Activated T-cell treated with anti-CD3 and anti-CD28 coated beads, Interleukin-2, amount 50 U/mL, for 4 hours (primary cell): ENCODE results near the gene GNAQ. TPM values are rescaled to one million over a fixed set of nuclear protein-coding genes. Genes with fewer than 3 reads are reported as not detected.
A peak's percentile ranks its signal among the peaks of the same experiment; 100 is the strongest.

ENCODE experiments used
- ATAC-seq, 2 donors: fragments of 200-7000 bp; cut with Tn5 transposase; one replicate each; pipeline ENCODE4 v1.10.0; 2021
- DNase-seq: peaks from one replicate; pipeline ENCODE4 v3.0.0-alpha.2; 2020
- H3K27me3 Mint-ChIP-seq: one replicate; pipeline ENCODE4 v1.8.0; 2021; ENCODE audit warnings: low read depth, mixed read lengths
- H3K36me3 Mint-ChIP-seq: one replicate; pipeline ENCODE4 v1.8.0; 2022; ENCODE audit warnings: mixed read lengths; ENCODE audit not compliant: insufficient read depth
- H3K4me1 Mint-ChIP-seq: one replicate; pipeline ENCODE4 v1.8.0; 2021; ENCODE audit warnings: low read depth, mixed read lengths
- H3K4me3 Mint-ChIP-seq: one replicate; pipeline ENCODE4 v1.8.0; 2021; ENCODE audit warnings: mild to moderate bottlenecking, moderate library complexity, mixed read lengths
- H3K9me3 Mint-ChIP-seq: one replicate; pipeline ENCODE4 v1.8.0; 2021; ENCODE audit warnings: mixed read lengths
- total RNA-seq, 3 donors: library from RNA; stranded (reverse); gene quantifications; one replicate each; pipeline ENCODE4 v1.2.1, GENCODE V29; 2021

Gene GNAQ
- total RNA-seq, 3 donors from 2014 or later, result 18.2 to 20.1 (median 18.9) TPM

DNA sequence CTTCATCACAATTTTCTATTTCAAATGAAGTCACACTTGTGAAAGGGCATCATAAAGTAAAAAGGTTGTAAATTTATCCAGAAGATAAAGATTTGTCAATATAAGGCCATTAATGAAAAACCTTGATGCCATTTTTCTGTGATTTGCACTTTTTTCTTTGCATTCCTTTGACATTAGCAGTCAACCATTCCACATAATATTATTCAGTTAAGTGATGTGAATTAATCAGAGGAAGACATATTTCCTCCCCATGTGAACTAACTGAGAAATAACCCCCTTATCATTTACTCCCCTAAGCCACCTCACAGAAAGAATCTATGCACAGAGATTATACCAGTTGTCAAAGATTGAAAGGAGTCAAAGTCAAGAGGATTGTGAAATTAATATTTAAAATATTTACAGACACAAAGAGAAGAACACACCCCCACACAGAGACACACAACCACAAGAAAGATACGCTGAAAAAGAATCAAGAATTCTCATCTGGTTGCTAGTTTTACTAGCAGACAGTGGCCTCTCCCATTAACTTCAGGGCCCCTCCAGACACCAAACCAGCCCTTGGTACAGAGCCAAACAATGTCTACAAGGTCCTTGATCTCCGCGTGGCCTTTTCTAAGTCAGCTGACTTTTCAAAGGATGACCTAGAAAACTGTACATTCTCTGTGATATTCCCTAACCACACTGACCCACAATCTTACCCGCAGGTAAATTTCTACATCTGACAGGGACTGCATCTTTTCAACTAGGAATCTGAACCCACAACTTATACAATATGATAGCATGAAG, 29.5 kb downstream of the GNAQ start:
- ATAC-seq (no peak), DNase-seq (no peak)
- no peaks in the 10 kb centered on the region for H3K27me3 Mint-ChIP-seq
- H3K4me3 Mint-ChIP-seq, result no peak overlapping the region
- H3K4me1 Mint-ChIP-seq, result peaks cover 54% of the 10 kb centered on the region
- no peaks in the 10 kb centered on the region for H3K9me3 Mint-ChIP-seq
- H3K36me3 Mint-ChIP-seq, result peaks cover 11% of the 10 kb centered on the region

DNA sequence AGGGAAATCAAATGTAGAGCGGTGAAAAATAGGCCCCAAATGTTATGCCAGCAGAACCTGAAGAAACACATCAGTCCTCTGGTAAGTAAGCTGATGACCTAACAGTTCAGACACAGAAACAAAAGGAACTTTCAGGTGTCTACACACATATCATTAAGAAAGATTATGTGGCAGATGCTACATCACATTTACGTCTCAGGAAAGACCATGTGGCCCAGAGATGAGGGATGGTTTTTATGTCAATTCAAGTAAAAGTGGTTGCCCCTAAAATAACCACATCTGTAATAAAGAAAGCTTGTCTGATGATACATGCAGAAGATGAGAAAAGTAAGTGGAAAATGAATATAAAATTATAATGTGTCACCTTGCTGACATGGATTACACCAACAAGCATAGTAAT, 31.4 kb downstream of the GNAQ start:
- Mint-ChIP-seq H3K4me1 (peaks cover 45% of the 10 kb centered on the region), H3K9me3 (no peaks in the 10 kb centered on the region), H3K4me3 (no peak overlapping the region), H3K36me3 (peaks cover 11% of the 10 kb centered on the region), H3K27me3 (no peaks in the 10 kb centered on the region)
- ATAC-seq (peak; percentile 81 to 83), DNase-seq (no peak)

DNA sequence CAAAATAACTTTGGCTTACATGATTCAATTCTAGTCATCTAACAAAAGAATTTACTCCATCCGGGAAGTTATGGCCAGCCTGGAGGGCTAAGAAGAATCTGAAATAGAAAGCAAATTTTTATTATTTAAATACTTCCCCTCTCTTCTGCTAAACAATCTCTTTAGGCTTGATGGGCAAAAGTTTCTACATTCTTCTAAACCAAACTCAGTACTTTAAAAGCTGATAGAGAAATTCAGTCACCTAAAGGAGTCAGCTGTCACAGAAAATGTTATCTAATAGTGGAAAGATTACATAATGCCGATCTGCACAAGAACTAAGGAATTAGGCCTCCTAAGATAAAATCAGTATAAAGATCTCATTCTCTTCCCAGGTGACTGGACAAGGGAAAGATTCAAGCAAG, 32.4 kb downstream of the GNAQ start:
- ATAC-seq, result no peak
- H3K27me3 Mint-ChIP-seq, result no peaks in the 10 kb centered on the region
- H3K9me3 Mint-ChIP-seq, result no peaks in the 10 kb centered on the region
- H3K4me1 Mint-ChIP-seq, result peaks cover 43% of the 10 kb centered on the region
- DNase-seq, result no peak
- H3K36me3 Mint-ChIP-seq, result peaks cover 8% of the 10 kb centered on the region
- no peak overlapping the region for H3K4me3 Mint-ChIP-seq

DNA sequence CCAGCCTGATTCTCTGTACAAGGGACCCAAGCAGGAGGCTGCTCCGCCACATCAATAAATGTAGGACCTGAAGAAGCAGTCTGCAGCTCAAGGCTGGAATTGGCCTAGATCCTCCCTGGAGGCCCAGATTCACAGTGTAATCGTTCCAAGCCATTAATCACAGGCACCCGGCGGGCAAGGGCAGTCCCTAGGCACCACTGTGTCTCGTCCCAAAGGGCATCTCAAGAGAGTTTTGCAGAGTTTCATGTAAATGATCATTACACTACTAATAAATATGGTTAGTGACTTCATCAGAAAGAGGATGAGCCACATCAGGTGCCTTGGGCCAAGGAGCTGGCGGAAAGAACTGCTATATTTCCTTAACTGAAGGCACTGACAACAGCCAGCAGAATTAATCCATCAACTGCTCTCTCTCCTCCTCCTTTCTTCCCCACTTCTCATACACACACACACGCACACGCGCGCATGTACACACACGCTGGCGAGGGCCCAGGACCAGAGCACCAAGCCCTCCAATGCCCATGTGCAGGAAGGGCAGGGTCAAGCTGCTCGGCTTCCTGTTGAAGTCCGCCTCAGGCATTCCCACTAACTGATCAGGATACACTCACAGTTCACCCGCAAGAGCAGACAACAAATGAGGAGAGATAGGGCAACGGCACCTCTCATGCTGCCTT, 33.9 kb downstream of the GNAQ start:
- no peak for DNase-seq
- Mint-ChIP-seq H3K9me3 (no peaks in the 10 kb centered on the region), H3K4me1 (peaks cover 38% of the 10 kb centered on the region), H3K4me3 (no peak overlapping the region), H3K27me3 (no peaks in the 10 kb centered on the region), H3K36me3 (peaks cover 8% of the 10 kb centered on the region)
- no peak for ATAC-seq

DNA sequence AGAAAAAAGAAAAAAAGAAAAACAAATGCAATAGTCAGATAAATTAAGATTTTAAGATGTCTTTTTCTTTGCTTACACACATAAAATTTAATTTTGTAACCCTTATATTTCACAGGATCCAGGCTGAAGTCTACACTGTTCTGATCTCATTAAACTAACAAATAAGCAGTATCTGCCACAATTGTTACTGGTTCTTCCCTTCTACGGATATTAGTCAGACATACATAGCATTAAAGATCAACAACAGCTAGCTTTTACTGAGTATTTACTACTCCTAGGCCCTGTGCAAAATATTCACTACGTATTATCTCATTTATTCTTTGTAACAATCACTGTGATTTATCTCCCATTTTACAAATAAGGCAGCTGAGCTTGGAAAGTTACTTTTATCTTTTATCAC, 34.9 kb downstream of the GNAQ start:
- Mint-ChIP-seq H3K4me3 (no peak overlapping the region), H3K9me3 (no peaks in the 10 kb centered on the region), H3K27me3 (no peaks in the 10 kb centered on the region), H3K4me1 (peaks cover 28% of the 10 kb centered on the region), H3K36me3 (peaks cover 8% of the 10 kb centered on the region)
- DNase-seq (no peak), ATAC-seq (no peak)

DNA sequence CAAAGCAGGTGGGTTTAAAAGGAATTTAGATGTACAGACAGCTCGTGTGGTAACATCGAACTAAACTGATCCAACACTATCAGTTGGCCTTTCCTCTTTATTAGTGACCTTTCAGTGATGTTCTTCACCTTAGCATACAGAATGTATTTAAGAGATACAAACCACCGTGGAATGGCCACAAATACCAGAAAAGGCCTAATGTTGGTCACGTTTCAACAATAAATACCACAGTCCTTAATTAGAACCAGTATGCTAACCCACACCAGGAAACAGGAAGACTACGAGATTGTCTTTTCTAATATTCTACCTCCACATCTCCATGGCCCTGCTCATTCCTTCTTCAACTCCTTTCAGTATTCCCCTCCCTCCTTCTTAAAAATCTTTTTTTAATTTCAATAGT, 40.4 kb downstream of the GNAQ start:
- no peak for ATAC-seq
- Mint-ChIP-seq H3K36me3 (no peaks in the 10 kb centered on the region), H3K27me3 (no peaks in the 10 kb centered on the region), H3K9me3 (no peaks in the 10 kb centered on the region), H3K4me3 (no peak overlapping the region), H3K4me1 (peaks cover 32% of the 10 kb centered on the region)
- DNase-seq, result no peak

DNA sequence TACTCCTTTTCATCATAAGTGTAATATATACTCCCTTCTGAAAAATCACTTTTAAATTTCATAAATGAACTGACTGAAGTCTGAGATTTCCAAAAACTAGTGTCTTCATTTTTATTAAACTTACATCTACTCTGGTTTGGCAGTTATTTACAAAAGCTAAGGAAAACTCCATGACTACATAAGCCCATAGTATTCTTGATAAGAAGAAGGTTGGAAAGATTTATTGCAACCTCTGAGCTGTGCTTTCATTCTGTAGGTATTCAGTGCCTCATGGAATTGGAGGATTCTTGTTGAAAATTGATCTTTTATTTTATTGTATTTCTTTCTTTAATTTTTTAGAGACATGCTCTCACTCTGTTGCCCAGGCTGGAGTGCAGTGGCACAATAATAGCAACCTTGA, 41.7 kb downstream of the GNAQ start:
- DNase-seq, result no peak
- Mint-ChIP-seq H3K9me3 (no peaks in the 10 kb centered on the region), H3K36me3 (no peaks in the 10 kb centered on the region), H3K4me1 (peaks cover 34% of the 10 kb centered on the region), H3K4me3 (no peak overlapping the region), H3K27me3 (no peaks in the 10 kb centered on the region)
- ATAC-seq, result no peak

DNA sequence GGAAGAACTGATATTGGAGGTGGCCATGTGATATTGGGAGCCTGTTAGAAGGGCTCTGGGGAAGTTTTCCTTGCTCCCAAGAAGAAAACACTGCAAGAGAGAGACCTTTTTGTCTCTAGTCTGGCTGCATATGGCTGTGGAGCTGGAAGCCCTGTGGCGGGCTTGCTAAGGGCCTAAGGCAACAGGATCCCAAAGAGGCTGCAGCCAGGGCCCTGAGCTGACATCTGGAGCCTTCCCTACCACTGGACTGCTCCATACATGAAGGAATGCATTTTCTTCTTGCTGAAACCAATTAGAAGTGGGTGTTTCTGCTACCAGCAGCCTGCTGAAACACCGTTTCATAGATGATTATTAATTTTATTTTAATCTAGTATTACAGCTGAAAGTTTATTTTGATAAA, 42.2 kb downstream of the GNAQ start:
- DNase-seq, result no peak
- no peaks in the 10 kb centered on the region for H3K27me3 Mint-ChIP-seq
- no peaks in the 10 kb centered on the region for H3K9me3 Mint-ChIP-seq
- H3K4me1 Mint-ChIP-seq, result peaks cover 35% of the 10 kb centered on the region
- no peak for ATAC-seq
- H3K4me3 Mint-ChIP-seq, result no peak overlapping the region
- no peaks in the 10 kb centered on the region for H3K36me3 Mint-ChIP-seq

DNA sequence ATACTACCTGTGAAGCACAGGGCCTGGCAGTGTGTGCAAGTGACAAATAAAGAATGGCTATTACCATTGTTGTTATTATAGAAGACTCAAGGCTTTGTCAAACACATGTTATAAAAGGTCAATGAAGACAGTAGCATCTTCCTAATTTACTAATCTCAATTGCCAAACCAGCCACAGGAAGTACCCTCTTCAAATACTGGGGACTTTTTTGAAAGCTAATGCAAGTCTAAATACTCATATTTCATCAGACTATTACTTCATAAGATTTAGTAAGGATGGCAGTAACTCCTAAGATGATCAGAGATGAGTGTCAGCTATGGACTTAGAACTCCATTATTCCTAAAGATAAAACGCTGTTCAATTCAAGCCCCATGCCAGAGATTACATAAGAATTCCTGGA, 43.0 kb downstream of the GNAQ start:
- Mint-ChIP-seq H3K4me1 (peaks cover 35% of the 10 kb centered on the region), H3K4me3 (no peak overlapping the region), H3K36me3 (no peaks in the 10 kb centered on the region), H3K27me3 (no peaks in the 10 kb centered on the region), H3K9me3 (no peaks in the 10 kb centered on the region)
- no peak for DNase-seq
- ATAC-seq, result no peak

DNA sequence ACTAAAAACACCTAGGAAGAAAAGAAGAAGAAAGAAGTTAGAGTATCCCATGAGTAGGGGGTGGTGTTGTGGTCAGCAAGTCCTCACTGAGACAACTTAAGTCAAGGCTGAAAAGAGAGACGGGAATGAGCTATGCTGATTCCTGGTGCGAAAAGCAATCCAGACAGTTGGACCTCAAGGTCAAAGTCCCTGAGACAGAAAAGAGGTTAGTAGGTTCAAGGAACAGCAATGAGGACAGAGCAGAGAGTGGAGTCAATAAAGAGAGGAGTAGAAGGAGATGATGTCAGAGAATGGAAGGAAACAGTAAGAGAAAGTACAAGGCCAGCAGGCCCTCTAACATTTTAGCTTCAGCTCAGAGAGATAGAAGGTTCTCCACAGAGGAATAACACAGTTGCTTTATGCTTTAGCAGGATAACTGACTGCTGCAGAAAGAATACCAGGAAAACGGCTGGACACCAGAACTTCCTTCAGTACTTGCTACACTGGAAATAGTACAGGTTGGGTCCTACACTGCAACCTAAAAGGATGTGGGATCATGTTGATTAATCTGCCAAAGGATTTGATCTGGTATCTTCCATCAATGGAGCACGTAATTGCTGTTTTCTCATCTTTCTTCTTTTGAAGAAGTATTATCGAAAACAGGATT, 43.6 kb downstream of the GNAQ start:
- H3K36me3 Mint-ChIP-seq, result no peaks in the 10 kb centered on the region
- ATAC-seq (no peak), DNase-seq (no peak)
- peaks cover 42% of the 10 kb centered on the region for H3K4me1 Mint-ChIP-seq
- H3K9me3 Mint-ChIP-seq, result no peaks in the 10 kb centered on the region
- H3K27me3 Mint-ChIP-seq, result no peaks in the 10 kb centered on the region
- H3K4me3 Mint-ChIP-seq, result no peak overlapping the region

DNA sequence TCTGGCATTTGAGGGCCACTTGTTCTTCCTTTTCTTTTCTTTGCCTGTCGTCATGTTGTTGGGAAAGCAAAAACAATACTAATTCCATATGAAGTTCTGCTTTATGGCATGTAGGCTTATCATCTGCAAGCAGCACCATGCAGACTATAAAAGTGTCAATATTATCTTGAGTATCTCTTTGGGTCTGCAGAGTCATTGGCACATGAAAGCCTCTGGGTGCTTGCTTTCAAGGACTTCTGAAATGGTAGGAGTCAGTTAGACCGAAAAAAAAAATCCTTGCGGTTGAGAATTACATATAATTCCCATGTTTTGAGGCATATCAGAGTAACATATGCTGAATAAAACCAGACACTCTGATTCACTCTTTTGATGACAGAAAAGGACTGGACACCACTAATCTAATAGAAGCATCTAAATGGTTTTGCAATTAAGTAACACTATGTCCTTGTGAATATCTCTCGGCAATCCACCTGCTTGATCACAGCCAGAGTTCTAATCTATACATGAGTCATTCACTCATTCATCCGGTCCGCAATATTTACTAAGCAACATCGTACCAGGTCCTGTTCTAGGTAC, 44.4 kb downstream of the GNAQ start:
- Mint-ChIP-seq H3K36me3 (no peaks in the 10 kb centered on the region), H3K9me3 (no peaks in the 10 kb centered on the region), H3K4me1 (peaks cover 49% of the 10 kb centered on the region), H3K4me3 (no peak overlapping the region), H3K27me3 (no peaks in the 10 kb centered on the region)
- ATAC-seq (no peak), DNase-seq (no peak)

DNA sequence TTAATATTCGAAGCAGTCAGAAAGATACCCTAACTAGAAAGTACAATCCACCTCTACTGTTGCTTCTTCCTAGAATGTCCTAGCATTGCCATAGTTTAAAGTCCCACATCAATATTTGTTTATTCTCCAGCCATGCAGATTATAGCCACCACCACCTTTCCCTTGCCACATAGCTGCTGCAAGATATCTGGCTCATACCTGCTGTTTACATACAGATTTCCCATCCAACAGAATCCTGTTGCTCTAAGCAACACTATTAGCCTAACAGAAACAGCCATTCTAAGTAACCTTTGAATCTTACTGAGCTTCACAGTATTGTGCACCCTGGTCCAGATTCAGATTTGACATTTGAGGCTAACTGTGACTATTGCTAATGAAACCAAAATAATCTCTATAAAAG, 45.6 kb downstream of the GNAQ start:
- H3K9me3 Mint-ChIP-seq, result no peaks in the 10 kb centered on the region

DNA sequence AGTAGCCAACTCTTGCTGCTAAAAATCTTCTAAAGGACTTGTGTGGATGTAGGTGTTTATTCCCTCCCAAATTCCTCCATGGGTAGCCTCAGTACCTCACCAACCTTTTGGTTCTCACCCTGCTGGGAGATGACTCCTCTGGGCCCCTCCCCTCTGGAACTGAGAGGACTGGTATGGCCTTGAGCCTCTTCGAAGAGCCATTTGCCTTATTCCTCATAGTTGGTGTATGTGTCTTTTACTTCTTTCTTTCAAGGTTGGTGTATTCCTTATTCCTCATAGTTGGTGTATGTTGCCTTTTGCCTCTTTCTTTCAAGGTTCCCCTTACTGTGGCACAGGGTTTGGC, 48.3 kb downstream of the GNAQ start:
- Mint-ChIP-seq H3K4me1 (peaks cover 72% of the 10 kb centered on the region), H3K9me3 (no peaks in the 10 kb centered on the region), H3K36me3 (no peaks in the 10 kb centered on the region), H3K4me3 (no peak overlapping the region), H3K27me3 (no peaks in the 10 kb centered on the region)
- ATAC-seq (peak in 1 of 2 donors; percentile 25), DNase-seq (no peak)

More for the DNA sequence above, 45.6 kb downstream of the GNAQ start:
- peaks cover 57% of the 10 kb centered on the region for H3K4me1 Mint-ChIP-seq
- H3K36me3 Mint-ChIP-seq, result no peaks in the 10 kb centered on the region
- no peak for DNase-seq
- no peak overlapping the region for H3K4me3 Mint-ChIP-seq
- H3K27me3 Mint-ChIP-seq, result no peaks in the 10 kb centered on the region
- no peak for ATAC-seq

DNA sequence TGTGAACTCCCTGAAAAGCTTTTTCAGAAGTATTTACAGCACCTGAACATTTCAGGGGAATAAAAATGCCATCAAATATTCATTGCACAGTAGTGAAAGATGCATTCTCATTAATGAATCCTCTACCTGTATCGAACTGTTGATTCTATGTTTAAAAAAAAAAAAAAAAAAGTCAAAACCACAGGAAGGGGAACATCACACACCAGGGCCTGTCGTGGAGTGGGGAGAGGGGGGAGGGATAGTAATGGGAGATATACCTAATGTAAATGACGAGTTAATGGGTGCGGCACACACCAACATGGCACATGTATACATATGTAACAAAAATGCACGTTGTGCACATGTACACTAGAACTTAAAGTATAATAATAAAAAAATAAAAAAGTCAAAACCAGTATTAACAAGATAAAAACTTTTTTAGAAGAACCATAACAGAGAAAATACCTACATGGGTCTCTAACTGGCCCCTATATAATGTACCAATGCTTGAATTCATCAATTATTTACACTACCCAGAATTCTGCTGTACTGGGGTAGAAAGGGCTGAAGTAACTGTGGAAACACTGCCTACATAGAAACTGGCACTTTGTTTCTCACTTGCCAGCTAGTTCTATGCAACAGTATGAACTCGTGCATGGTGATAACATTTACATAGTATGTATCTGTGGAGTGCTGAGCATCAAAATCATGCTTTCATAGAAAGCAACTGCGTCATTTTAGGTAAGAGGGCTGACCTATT, 48.9 kb downstream of the GNAQ start:
- Mint-ChIP-seq H3K9me3 (no peaks in the 10 kb centered on the region), H3K27me3 (no peaks in the 10 kb centered on the region), H3K4me1 (peaks cover 75% of the 10 kb centered on the region), H3K36me3 (no peaks in the 10 kb centered on the region), H3K4me3 (no peak overlapping the region)
- ATAC-seq, result peak in 1 of 2 donors; percentile 12
- no peak for DNase-seq
